KMS-11 (cell line): ENCODE results near the gene DAG1.

Experiments used
- H2AFZ ChIP-seq: fragments of 200-600 bp; sonication (generic); 2 replicates; pipeline ENCODE4 v1.6.1; 2016; ENCODE audit warnings: antibody characterized with exemption, mixed run types, low read depth
- H3K27ac ChIP-seq: fragments of 200-600 bp; sonication (generic); 2 replicates; pipeline ENCODE4 v1.6.1; 2016; ENCODE audit warnings: mild to moderate bottlenecking, mixed run types
- H3K27me3 ChIP-seq: fragments of 200-600 bp; sonication (generic); 2 replicates; pipeline ENCODE4 v1.6.1; 2017; ENCODE audit warnings: mild to moderate bottlenecking, low read depth, mixed run types, moderate library complexity; ENCODE audit not compliant: insufficient read depth
- H3K36me3 ChIP-seq: fragments of 200-600 bp; sonication (generic); 2 replicates; pipeline ENCODE4 v1.6.1; 2017; ENCODE audit warnings: mild to moderate bottlenecking, mixed run types; ENCODE audit not compliant: insufficient read depth
- H3K4me1 ChIP-seq: fragments of 200-600 bp; sonication (generic); 2 replicates; pipeline ENCODE4 v1.6.1; 2016; ENCODE audit warnings: mild to moderate bottlenecking, low read depth, mixed run types; ENCODE audit not compliant: poor library complexity, severe bottlenecking
- H3K4me2 ChIP-seq: fragments of 200-600 bp; sonication (generic); 2 replicates; pipeline ENCODE4 v1.7.0; 2016; ENCODE audit warnings: mild to moderate bottlenecking, mixed run types
- H3K4me3 ChIP-seq: fragments of 200-600 bp; sonication (generic); IDR thresholded peaks from 2 replicates; pipeline ENCODE4 v1.6.1; 2017; ENCODE audit warnings: low read depth, low read length, mixed read lengths; ENCODE audit not compliant: insufficient read depth
- H3K79me2 ChIP-seq: fragments of 200-600 bp; sonication (generic); 2 replicates; pipeline ENCODE4 v1.6.1; 2016; ENCODE audit warnings: low read depth, mixed run types; ENCODE audit not compliant: insufficient read depth
- H3K9ac ChIP-seq: fragments of 200-600 bp; sonication (generic); 2 replicates; pipeline ENCODE4 v1.6.1; 2016; ENCODE audit warnings: mild to moderate bottlenecking, mixed run types
- H4K20me1 ChIP-seq: fragments of 200-600 bp; sonication (generic); 2 replicates; pipeline ENCODE4 v1.6.1; 2016; ENCODE audit warnings: mild to moderate bottlenecking, mixed run types; ENCODE audit not compliant: insufficient read depth
- CTCF ChIP-seq: fragments of 200-600 bp; sonication (generic); conservative IDR thresholded peaks from 2 replicates; pipeline ENCODE4 v1.6.1; 2017; ENCODE audit warnings: low read depth, mild to moderate bottlenecking, antibody characterized with exemption, low read length, moderate library complexity, mixed read lengths

DAG1 gene

GRCh38 chr3:49454458-49454857, 15.6 kb upstream of the DAG1 start:
- TF ChIP-seq CTCF: no peak

GRCh38 chr3:49454898-49455681, 15.0 kb upstream of the DAG1 start:
- Histone ChIP-seq H3K4me1 (no peaks in the 10 kb centered on the region), H2AFZ (no peak overlapping the region), H4K20me1 (no peaks in the 10 kb centered on the region), H3K79me2 (no peaks in the 10 kb centered on the region), H3K27ac (no peak overlapping the region), H3K4me2 (no peak overlapping the region), H3K4me3 (no peak overlapping the region), H3K27me3 (no peaks in the 10 kb centered on the region), H3K9ac (no peak overlapping the region), H3K36me3 (no peaks in the 10 kb centered on the region)
- no peak for TF ChIP-seq CTCF

More at GRCh38 chr3:49454458-49454857, 15.6 kb upstream of the DAG1 start:
- Histone ChIP-seq H3K27me3 (no peaks in the 10 kb centered on the region), H3K36me3 (no peaks in the 10 kb centered on the region), H3K4me2 (no peak overlapping the region), H4K20me1 (no peaks in the 10 kb centered on the region), H3K27ac (no peak overlapping the region), H3K4me3 (no peak overlapping the region), H3K4me1 (no peaks in the 10 kb centered on the region), H3K9ac (no peak overlapping the region), H3K79me2 (no peaks in the 10 kb centered on the region), H2AFZ (no peak overlapping the region)

- H3K36me3 ChIP-seq: no peaks in the 10 kb centered on the region
- H3K27me3 ChIP-seq: no peaks in the 10 kb centered on the region
- H4K20me1 ChIP-seq: no peaks in the 10 kb centered on the region
- H3K4me2 ChIP-seq: no peak overlapping the region
- no peak overlapping the region for H3K27ac ChIP-seq
- no peak for TF ChIP-seq CTCF
- no peak overlapping the region for H2AFZ ChIP-seq
- H3K9ac ChIP-seq: no peak overlapping the region
- no peaks in the 10 kb centered on the region for H3K79me2 ChIP-seq
- no peak overlapping the region for H3K4me3 ChIP-seq
- H3K4me1 ChIP-seq: peaks cover 3% of the 10 kb centered on the region
These were observed 13.6 kb upstream of the DAG1 start for GRCh38 chr3:49456466-49456865.

GRCh38 chr3:49460188-49460890, 9.7 kb upstream of the DAG1 start:
- H3K79me2 ChIP-seq: no peaks in the 10 kb centered on the region
- no peak overlapping the region for H3K27ac ChIP-seq
- H3K4me3 ChIP-seq: no peak overlapping the region
- TF ChIP-seq CTCF: no peak
- no peak overlapping the region for H3K9ac ChIP-seq
- no peak overlapping the region for H2AFZ ChIP-seq
- peaks cover 12% of the 10 kb centered on the region for H3K4me1 ChIP-seq
- no peaks in the 10 kb centered on the region for H3K36me3 ChIP-seq
- no peak overlapping the region for H3K4me2 ChIP-seq
- H3K27me3 ChIP-seq: no peaks in the 10 kb centered on the region
- no peaks in the 10 kb centered on the region for H4K20me1 ChIP-seq
